Measurements from ENCODE around the gene KIAA1671.
"Not testable (repeated sequence)": the region's sequence is repeated elsewhere in the genome, so short reads cannot be mapped to it uniquely, and the experiment has no call there.

KIAA1671 gene

DNA sequence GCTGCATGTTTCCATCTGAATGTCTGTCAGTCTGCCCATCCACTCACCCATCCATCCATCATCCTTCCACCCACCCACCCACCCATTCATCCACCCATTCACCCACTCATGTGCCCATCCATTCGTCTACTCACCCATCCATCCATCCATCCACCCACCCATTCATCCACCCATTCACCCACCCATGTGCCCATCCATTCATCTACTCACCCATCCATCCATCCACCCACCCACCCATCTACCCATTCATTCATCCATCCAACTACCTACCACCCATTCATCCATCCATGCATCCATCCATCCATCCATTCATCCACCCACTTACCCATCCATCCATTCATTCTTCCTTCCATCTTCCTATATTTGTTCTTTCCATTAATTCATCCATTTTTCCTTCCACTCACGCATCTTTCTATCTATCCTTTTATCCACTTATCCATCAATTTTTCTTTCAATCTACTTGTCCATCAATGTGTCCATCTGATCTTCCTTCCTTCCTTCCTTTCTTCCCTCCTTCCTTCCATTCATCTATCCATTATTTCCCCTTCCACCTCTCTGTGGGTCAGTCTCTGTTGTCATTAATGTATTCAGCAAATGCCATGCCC is 255.1 kb downstream of the KIAA1671 start:
- DNase-seq, result no peak

DNA sequence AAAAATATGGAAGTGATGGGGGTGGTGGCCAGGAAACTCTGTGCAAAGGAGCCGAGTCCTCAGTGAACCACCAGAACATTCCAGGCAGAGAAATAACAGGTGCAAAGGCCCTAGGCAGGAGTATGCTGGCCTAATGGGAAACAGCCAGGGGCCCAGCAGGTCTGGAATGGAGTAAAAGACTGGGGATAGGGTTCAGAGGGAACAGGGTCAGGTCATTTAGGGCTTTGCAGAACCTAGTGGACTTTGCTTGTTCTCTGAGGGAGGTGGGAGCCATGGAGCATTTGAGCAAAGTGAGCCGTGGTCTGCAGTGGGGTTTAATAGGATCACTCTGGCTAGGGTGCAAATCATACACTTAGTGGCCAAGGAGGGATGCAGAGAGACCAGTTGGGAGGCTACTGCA is 255.8 kb downstream of the KIAA1671 start:
- no peak for DNase-seq

DNA sequence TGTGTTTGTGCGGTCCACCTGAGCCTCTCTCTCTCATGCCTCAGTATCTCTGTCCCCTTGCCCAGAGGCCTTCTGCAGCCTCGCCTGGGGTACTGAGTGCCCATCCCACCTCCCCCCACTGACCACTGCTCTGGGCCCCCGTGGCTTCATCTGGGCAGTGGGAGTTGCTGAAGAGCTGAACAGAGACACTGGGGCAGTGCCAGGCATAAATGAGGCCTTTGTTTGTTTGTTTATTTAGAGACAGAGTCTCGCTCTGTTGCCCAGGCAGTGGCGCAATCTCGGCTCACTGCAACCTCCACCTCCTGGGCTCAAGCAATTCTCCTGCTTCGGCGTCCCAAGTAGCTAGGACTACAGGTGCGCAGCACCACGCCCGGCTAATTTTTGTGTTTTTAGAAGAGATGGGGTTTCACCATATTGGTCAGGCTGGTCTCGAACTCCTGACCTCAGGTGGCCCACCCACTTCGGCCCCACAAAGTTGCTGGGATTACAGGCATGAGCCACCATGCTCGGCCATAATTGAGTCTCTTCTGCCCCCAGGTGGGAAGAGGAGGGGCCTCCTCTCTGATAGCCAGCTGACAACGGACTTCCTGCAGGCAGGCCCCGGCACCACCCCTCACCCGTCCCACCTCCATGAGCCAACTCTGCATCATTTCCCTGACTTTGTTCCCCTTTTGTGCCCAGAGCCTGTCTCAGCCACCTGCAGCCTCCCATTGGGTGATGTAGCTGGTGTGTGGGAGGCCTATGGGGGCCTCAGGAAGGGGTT is 256.4 kb downstream of the KIAA1671 start:
- no peak for DNase-seq

DNA sequence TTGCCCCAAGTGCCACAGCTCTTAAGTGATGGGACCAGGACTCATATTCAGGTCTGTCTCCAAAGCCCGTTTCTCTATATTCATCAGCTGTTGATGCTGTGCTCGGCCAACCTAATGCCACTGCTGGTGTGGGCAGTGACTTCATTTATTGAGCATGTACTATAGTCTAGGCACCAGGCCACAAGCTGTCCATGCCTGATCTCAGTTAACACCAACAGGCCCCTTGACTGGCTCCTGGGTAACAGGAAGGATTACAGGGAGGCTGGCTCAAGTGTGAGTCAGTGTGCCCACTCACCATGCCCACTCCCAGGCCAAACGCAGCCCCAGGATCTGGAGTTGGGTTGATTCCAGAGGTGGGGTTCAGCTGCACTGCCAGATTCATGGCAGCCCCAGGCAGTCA is 258.3 kb downstream of the KIAA1671 start:
- no peak for DNase-seq

GRCh38 chr22:25212337-25212736 is 259.8 kb downstream of the KIAA1671 start:
- no peak for DNase-seq

GRCh38 chr22:25213221-25213620 is 260.7 kb downstream of the KIAA1671 start:
- no peak for DNase-seq

DNA sequence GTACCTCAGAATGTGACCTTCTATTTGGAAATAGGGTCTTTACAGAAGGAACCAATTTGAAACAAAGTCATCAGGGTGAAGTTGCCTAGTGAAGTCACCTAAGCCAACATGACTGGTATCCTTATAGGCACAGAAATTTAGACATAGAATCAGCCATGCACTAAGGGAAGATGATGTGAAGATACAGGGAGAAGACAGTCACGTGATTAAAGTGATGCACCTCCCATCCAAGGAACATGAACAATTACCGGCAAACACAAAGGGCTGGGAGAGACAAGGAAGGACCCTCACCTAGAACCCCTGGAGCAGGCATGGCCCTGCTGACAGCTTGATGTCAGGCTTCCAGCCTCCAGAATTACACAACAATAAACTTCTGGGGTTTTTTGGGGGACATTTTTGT is 263.7 kb downstream of the KIAA1671 start:
- DNase-seq, result no peak

- no peak for DNase-seq
Observed at GRCh38 chr22:25219211-25219689, 266.7 kb downstream of the KIAA1671 start, which contains the start of gene CRYBB2. Gene CRYBB2 (plus strand): TSS chr22:25219639. CDS start chr22:25221430, 1,791 bp downstream.

- DNase-seq, result no peak
Observed at GRCh38 chr22:25219948-25220442, 267.5 kb downstream of the KIAA1671 start.

DNA sequence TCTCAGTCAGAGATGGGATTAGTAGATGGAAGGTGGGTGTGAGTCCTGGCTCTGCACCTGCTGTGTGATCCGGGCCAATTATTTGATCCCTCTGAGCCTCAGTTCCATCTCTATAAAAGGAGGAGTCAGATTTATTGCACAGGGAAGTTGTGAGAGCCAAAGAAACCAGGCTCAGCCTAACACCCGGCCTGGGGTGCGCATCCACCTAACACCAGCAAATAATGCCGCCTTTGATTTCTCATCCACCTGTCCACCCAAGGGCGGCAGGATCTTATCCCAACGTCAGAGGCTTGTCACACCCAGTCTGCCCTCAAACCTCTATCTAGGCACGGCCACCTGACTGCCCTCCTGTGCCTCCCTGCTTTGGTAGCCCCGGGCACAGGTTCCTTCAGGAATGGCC is 269.3 kb downstream of the KIAA1671 start:
- DNase-seq, result no peak

DNA sequence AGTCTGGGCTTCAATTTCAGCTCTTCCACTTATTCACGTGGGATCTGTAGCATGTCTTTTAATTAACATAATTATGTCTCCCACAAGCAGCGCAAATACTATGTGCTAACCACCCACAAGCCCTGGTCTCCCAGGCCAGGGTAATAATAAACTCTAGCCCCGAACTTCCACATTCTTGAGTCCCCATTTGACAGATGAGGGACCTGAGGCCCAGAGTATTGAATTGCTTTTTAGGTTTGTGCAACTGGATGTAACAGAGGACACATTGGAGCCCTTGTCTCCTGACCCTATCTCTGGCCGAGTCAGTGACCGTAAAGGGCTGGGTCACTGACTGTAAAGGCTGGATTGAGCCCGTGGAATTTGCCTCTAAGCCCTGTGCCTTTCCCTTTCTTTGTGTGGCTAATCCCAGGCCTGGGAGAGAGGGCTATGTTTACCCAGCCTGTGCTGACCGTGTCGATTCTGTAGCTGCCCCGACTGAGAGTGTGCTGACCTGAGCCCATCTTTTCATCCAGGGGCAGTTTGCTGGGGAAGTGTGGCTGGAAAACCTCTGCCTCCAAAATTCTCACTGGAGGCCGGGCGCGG is 270.8 kb downstream of the KIAA1671 start:
- DNase-seq, result no peak

DNA sequence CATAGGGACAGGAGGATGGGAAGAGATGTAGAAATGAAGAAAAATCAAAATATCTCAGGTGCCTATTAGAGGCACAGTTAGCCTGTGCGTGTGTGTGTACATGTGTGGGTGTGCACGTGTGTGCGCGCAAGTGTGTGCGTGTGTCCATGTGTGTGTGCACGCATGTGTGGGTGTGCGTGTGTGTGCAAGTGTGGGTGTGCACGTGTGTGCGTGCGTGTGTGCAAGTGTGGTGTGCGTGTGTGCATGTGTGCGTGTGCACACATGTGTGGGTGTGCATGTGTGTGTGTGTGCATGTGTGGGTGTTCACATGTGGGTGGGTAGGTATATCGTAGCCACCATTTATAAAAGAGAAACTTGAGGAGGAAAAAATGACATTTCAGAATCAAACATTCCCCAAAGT is 276.3 kb downstream of the KIAA1671 start:
- DNase-seq, result no peak

GRCh38 chr22:25230760-25231159 is 278.2 kb downstream of the KIAA1671 start:
- not testable (repeated sequence) for DNase-seq

- no peak for DNase-seq
Observed at GRCh38 chr22:25232301-25232700, 279.8 kb downstream of the KIAA1671 start.

GRCh38 chr22:25233706-25234105 is 281.2 kb downstream of the KIAA1671 start:
- DNase-seq, result not testable (repeated sequence)

DNA sequence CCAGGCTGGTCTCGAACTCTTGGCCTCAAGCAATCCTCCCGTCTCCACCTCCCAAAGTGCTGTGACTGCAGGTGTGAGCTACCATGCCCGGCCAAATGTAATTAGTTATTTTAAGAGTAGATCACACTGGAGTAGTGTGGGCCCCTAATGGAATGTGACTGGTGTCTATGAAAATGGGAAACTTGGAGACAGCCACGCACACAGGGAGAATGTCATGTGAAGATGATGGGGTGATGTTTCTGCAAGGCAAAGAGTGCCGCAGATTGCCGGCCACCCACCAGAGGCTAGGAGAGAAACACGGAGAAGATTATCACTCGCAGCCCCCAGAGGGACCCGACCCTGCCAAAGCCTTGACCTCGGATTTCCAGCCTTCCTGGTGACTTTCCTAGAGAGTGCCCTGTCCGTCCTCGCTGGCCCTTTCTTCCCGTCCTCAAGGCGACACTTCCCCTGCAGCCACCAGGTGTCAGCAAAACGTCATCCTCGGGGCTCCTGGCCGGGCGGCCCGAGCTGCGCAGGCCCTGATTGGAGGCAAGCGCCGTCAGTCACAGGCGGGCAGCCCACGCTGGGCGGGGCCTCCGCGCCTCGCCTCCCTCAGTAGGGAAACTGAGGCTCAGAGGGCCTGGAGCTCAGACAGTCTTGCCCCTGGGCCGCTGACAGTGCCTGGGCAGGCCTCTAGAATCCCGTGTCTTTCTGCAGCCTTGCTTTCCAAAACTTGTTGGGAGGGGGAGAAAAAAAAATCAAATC is 283.2 kb downstream of the KIAA1671 start:
- peak; percentile 86 for DNase-seq

GRCh38 chr22:25236417-25236816 is 283.9 kb downstream of the KIAA1671 start:
- no peak for DNase-seq

DNA sequence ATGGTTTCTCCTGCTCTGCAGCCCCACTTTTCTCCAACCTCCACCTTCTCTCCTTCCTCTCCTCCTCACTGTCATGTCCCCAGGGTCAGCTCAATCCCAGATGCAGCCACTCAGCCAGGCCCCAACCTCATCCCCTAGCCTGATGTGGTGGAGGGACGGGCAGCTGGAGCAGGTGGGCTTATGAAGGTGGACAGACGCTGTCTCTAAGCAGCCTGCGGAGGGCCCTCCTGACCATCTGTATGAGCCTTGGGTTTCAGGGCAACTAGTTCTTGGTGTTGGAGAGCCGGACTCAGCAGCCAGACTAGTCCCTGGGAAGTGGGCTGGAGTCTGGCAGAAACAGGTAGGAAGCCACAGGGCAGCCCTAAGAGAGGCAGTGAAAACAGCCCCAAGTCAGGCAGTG is 285.0 kb downstream of the KIAA1671 start:
- no peak for DNase-seq

DNA sequence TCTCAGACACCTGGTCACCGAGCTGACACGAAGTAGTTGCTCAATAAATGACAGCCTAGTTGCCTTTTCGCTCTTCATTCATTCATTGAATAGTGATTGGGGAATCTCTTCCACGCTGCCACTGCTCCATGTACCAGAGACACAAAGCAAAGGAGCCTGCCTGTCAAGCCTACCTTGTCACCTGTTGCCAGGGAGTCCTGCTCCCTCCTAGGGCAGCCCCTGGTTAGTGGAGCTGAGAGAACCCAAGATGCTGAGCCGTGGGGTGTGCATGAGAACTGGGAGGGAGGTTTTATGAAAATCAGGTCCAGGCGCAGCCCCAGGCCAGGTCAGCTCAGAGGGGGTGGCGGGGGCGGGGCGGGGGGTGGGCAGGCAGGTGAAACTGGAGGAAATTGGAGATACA is 285.5 kb downstream of the KIAA1671 start:
- not testable (repeated sequence) for DNase-seq

Measured in stimulated activated CD8-positive, alpha-beta memory T cell treated with anti-CD3 and anti-CD28 coated beads, Interleukin-4, amount 100 ng/mL, for 48 hours (primary cell).